HUES6 (cell line): ENCODE results near the gene CDH26.

Experiments used
- H3K27ac ChIP-seq: 2 replicates; pipeline ENCODE4 v1.7.0; 2013; ENCODE audit warnings: low read depth, mild to moderate bottlenecking, low read length, inconsistent platforms
- H3K27me3 ChIP-seq: 2 replicates; pipeline ENCODE4 v1.6.1; 2013; ENCODE audit warnings: low read length; ENCODE audit not compliant: control insufficient read depth, insufficient read depth
- H3K36me3 ChIP-seq: 2 replicates; pipeline ENCODE4 v1.6.1; 2013; ENCODE audit warnings: low read length; ENCODE audit not compliant: control insufficient read depth, insufficient read depth
- H3K4me1 ChIP-seq: 2 replicates; pipeline ENCODE4 v1.6.1; 2013; ENCODE audit warnings: low read length; ENCODE audit not compliant: control insufficient read depth, insufficient read depth
- H3K4me3 ChIP-seq: 2 replicates; pipeline ENCODE4 v1.5.1; 2013; ENCODE audit warnings: low read depth, low read length
- H3K9ac ChIP-seq: one replicate; pipeline ENCODE4 v1.6.1; 2013; ENCODE audit warnings: mild to moderate bottlenecking, low read length
- H3K9me3 ChIP-seq: 2 replicates; pipeline ENCODE4 v1.6.1; 2013; ENCODE audit warnings: low read depth, low read length; ENCODE audit not compliant: control insufficient read depth, insufficient read depth

The CDH26 gene

DNA sequence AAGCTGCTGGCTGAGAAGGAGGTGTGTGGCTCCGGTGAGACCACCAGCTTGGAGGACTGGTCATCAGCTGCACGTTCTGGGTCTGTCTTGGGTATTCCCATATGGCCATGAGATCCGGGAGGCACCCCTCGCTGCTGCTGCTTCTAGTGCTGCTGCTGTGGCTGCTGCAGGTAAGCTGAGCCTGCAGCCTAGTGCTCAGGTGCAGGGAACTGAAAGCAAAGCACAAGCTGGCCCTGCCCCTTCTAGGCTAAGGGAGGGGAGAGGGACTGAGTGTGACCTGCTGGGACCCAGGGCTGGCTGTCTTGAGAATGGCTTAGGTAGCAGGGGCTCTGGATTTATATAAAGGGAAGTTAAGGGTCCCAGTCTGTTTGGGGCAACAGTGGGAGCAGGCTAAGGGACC is 403 bp downstream of the CDH26 start:
- Histone ChIP-seq H3K9me3 (no peaks in the 10 kb centered on the region), H3K27ac (no peak overlapping the region), H3K9ac (no peak overlapping the region), H3K4me3 (no peak overlapping the region), H3K4me1 (peaks cover 3% of the 10 kb centered on the region; the same call in 1 of the 2 replicates), H3K27me3 (no peaks in the 10 kb centered on the region), H3K36me3 (no peaks in the 10 kb centered on the region)

DNA sequence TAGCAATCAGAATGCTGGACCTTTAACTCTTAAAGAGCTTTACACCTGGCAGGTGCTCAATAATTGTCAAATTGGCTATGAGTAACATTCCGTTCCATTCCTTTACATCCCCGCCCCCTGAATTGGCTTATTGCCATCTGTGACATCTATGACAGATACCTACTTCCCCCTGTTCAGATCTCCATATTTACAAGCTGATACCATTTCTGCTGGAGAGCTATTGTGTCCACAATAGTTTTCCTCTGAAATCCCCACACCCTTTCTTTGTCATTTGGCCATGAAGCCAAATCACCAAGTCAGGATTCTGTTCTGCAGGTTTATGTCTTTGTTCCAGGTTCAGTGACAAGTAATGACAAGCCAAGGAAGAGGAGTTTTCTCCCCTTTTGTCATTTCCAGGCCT is 3.2 kb downstream of the CDH26 start:
- H3K27ac ChIP-seq, result no peak overlapping the region
- H3K9me3 ChIP-seq, result no peaks in the 10 kb centered on the region
- peaks cover 3% of the 10 kb centered on the region; the same call in 1 of the 2 replicates for H3K4me1 ChIP-seq
- H3K27me3 ChIP-seq, result no peaks in the 10 kb centered on the region
- no peak overlapping the region for H3K9ac ChIP-seq
- H3K36me3 ChIP-seq, result no peaks in the 10 kb centered on the region
- no peak overlapping the region for H3K4me3 ChIP-seq

DNA sequence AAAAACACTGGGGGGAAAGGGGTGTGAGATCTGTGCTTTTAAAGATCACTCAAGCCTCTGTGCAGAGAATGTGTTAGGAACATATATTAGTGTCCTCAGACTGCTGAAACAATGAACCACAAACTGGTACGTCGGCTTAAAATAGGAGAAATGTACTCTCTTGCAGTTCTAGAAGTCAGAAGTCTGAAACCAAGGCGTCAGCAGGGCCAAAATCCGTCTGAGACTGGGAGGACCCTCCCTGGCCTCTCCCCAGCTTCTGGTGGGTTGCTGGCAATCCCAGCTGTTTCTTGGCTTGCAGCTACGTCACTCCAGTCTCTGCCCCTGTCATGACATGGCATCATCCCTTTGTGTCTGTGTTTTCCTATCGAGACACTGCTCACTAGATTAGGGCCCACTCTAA is 3.9 kb downstream of the CDH26 start:
- no peaks in the 10 kb centered on the region for H3K9me3 ChIP-seq
- no peak overlapping the region for H3K27ac ChIP-seq
- no peak overlapping the region for H3K4me3 ChIP-seq
- H3K4me1 ChIP-seq, result peaks cover 3% of the 10 kb centered on the region; the same call in 1 of the 2 replicates
- no peak overlapping the region for H3K9ac ChIP-seq
- H3K36me3 ChIP-seq, result no peaks in the 10 kb centered on the region
- H3K27me3 ChIP-seq, result no peaks in the 10 kb centered on the region

DNA sequence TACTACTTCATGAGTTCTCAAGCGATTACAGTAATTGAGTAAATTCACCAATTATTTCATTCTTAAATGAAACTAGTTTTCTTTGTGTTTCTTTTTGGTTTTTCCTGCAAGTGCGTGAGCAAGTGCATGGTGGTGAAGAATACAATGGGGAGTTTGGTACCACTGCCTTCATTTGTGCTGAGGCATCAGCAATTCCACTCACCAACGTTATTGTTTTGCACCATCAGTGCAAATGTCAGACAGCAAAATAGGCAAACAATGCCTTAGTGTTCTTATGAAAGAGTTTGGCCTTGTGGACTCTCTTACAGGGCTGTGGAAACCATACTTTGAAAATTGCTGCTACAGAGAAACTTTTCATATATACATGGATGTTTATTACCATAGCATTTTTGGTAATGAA is 8.2 kb downstream of the CDH26 start:
- H3K4me1 ChIP-seq, result no peaks in the 10 kb centered on the region
- no peak overlapping the region for H3K27ac ChIP-seq
- no peaks in the 10 kb centered on the region for H3K27me3 ChIP-seq
- H3K4me3 ChIP-seq, result no peak overlapping the region
- no peak overlapping the region for H3K9ac ChIP-seq
- no peaks in the 10 kb centered on the region for H3K9me3 ChIP-seq
- H3K36me3 ChIP-seq, result no peaks in the 10 kb centered on the region

DNA sequence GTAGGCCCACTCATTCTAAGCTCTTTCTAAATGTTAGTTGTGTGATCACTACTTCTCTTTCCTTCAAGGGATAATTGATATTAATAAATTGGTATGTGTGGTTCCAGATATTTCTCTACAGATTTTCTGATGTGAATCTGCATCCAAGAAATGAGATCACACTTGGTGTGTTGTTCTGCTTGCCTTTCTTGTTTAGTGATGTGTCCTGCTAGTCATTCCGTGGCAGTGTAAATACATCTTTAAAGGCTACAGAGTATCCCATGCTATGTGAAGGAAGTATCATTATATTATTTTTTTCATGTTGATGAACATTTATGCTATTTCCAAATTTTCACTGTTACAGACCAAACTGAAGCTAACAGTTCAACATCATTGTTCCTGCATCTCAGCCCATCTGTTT is 13.2 kb downstream of the CDH26 start:
- no peaks in the 10 kb centered on the region for H3K9me3 ChIP-seq
- H3K4me3 ChIP-seq, result no peak overlapping the region
- H3K9ac ChIP-seq, result no peak overlapping the region
- H3K36me3 ChIP-seq, result no peaks in the 10 kb centered on the region
- H3K27ac ChIP-seq, result no peak overlapping the region
- no peaks in the 10 kb centered on the region for H3K4me1 ChIP-seq
- no peaks in the 10 kb centered on the region for H3K27me3 ChIP-seq

DNA sequence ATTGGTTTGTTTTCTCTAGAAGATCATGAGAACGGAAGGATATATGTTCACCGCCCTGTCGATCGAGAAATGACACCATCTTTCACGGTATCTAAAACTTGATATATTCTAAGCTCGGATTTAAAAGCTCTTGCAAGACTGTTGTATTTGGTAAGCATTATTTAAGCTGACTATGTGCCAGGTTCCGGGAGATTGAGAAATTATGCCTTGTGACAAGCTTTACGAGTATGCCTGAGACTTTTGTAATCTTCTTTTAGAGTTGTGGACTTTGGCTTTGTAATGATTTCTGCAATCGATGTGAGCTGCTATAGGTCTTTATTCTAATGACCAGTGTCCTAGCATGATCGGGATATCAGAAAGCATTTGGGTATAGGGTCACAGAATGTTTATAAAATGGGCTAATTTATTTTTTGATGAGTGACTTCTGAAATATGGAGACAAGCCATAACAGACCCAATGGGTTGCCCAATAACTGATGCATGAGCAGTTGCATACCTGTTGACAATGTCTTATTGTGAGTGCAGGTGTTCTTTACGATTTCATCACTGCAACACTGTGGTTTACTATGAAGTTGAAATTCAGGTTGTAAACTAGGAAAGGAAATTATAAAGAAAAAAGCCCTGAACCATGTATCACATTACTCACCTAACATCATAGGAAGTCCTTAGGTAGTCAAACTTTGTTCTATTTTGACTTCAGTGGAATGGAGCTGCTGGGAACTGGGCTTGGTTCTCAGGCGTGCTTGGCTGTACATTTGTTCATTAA is 14.0 kb downstream of the CDH26 start:
- no peak overlapping the region for H3K9ac ChIP-seq
- H3K27ac ChIP-seq, result no peak overlapping the region
- no peaks in the 10 kb centered on the region for H3K4me1 ChIP-seq
- H3K4me3 ChIP-seq, result no peak overlapping the region
- H3K27me3 ChIP-seq, result no peaks in the 10 kb centered on the region
- H3K36me3 ChIP-seq, result no peaks in the 10 kb centered on the region
- H3K9me3 ChIP-seq, result no peaks in the 10 kb centered on the region

DNA sequence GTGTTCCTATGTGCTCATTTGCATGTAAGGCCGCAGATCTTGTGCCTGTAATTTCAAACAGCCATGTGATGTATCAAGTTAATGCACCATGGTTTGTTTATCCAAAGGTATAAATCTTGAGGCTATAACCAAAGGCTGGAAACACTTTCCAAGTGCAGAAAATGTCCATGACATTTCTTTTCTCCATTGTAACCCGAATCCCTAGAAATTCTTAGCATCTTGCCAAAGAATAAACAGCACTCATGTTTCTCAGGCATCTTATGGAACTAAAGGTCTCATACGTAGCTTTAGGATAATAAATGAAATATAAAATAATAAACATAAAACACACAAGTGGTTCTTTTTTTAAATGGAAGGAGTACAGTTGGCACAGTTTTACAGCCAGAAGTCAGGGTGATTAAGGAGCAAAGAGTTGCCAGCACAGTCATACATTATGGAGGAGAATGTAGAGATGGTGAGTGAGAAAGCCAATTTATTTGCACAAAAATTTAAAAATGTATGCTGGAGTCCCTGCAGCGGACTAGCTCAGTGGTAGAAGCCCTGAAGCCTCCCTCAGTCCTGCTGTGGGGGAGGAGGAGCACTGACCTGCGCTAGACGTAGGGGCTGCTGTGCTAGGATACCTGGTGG is 18.0 kb downstream of the CDH26 start:
- Histone ChIP-seq H3K9ac (no peak overlapping the region), H3K27me3 (no peaks in the 10 kb centered on the region), H3K36me3 (no peaks in the 10 kb centered on the region), H3K27ac (no peak overlapping the region), H3K4me1 (no peaks in the 10 kb centered on the region), H3K4me3 (no peak overlapping the region), H3K9me3 (no peaks in the 10 kb centered on the region)

DNA sequence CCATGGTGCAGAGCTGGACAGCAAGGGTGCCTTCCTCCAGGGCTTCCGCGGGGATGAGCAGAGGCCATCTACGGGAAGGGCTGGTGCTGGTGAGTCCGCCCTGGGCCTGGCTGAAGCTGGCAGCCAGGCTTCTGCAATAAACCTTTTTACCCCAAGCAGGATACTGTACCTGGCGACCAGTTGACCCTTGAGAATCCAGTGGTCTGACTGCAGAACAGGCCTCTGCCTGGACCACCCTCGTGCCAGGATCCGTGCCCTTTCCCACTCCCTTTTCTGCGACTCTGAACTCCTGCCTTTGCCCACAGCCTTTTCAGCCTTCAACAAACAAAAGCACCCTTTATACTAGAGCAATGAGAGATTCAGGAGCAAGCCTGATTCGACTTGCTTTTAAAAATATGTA is 18.9 kb downstream of the CDH26 start:
- Histone ChIP-seq H3K27ac (no peak overlapping the region), H3K36me3 (no peaks in the 10 kb centered on the region), H3K27me3 (no peaks in the 10 kb centered on the region), H3K9ac (no peak overlapping the region), H3K4me3 (no peak overlapping the region), H3K4me1 (no peaks in the 10 kb centered on the region), H3K9me3 (no peaks in the 10 kb centered on the region)

DNA sequence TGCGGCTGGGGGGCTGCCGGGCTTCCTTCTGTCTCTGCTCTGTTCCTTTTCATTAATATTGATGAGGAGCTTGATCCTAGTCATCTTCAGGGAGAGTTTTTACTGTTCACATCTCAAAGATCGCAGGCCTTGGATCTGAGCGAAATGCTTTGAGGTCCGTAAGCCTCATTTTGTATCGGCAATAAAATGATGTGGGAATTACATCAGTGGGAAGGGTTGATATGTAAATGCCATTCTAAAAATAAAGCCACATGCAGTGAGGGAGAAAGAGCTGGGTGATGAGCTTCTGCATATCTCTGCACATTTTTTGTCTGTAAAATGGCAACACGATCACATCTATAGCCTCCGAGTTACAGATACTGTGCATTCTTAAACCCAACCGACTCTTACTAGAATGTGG is 24.9 kb downstream of the CDH26 start:
- H3K27me3 ChIP-seq, result no peaks in the 10 kb centered on the region
- no peak overlapping the region for H3K9ac ChIP-seq
- no peaks in the 10 kb centered on the region for H3K36me3 ChIP-seq
- no peak overlapping the region for H3K4me3 ChIP-seq
- H3K9me3 ChIP-seq, result no peaks in the 10 kb centered on the region
- no peak overlapping the region for H3K27ac ChIP-seq
- H3K4me1 ChIP-seq, result peaks cover 6% of the 10 kb centered on the region

DNA sequence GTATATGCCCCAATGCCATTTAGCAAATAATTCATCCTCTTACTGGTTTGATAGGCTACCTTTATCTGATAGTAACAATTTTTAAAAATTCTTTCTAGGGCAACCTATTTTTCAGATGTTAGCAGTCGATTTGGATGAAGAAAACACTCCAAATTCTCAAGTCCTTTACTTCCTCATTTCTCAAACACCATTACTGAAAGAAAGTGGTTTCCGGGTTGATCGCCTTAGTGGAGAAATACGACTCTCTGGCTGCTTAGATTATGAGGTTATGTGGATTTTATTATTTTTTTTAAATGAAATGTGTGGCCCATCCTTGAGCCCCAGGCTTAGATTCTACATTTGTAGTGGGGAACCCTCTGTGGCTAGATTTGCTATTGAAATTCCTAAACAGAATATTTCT is 26.3 kb downstream of the CDH26 start:
- Histone ChIP-seq H3K4me3 (no peak overlapping the region), H3K36me3 (no peaks in the 10 kb centered on the region), H3K4me1 (peaks cover 15% of the 10 kb centered on the region), H3K27ac (no peak overlapping the region), H3K9ac (no peak overlapping the region), H3K27me3 (no peaks in the 10 kb centered on the region), H3K9me3 (no peaks in the 10 kb centered on the region)

DNA sequence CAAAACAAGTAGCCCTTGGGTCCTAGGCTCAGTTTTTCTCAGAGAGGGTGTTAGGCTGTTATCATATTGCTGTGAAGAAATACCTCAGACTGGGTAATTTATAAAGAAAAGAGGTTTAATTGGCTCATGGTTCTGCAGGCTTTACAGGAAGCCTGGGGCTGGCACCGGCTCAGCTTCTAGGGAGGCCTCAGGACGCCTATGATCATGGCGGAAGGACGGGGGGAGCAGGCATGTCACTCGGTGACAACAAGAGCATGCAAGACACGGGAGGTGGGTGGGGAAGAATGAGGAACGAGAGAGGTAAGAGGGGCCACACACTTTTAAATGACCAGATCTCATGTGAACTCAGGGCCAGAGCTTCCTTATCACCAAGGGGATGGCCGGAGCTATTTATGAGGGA is 26.9 kb downstream of the CDH26 start:
- Histone ChIP-seq H3K36me3 (no peaks in the 10 kb centered on the region), H3K27me3 (no peaks in the 10 kb centered on the region), H3K9ac (no peak overlapping the region), H3K9me3 (no peaks in the 10 kb centered on the region), H3K4me3 (no peak overlapping the region), H3K27ac (no peak overlapping the region), H3K4me1 (peaks cover 15% of the 10 kb centered on the region)
